Fibroblast of skin of abdomen (primary cell): Measurements from ENCODE around the gene IP6K3.

Experiments
- DNase-seq: peaks from one replicate; pipeline ENCODE4 v3.0.0-alpha.2; 2013

IP6K3 gene

DNA sequence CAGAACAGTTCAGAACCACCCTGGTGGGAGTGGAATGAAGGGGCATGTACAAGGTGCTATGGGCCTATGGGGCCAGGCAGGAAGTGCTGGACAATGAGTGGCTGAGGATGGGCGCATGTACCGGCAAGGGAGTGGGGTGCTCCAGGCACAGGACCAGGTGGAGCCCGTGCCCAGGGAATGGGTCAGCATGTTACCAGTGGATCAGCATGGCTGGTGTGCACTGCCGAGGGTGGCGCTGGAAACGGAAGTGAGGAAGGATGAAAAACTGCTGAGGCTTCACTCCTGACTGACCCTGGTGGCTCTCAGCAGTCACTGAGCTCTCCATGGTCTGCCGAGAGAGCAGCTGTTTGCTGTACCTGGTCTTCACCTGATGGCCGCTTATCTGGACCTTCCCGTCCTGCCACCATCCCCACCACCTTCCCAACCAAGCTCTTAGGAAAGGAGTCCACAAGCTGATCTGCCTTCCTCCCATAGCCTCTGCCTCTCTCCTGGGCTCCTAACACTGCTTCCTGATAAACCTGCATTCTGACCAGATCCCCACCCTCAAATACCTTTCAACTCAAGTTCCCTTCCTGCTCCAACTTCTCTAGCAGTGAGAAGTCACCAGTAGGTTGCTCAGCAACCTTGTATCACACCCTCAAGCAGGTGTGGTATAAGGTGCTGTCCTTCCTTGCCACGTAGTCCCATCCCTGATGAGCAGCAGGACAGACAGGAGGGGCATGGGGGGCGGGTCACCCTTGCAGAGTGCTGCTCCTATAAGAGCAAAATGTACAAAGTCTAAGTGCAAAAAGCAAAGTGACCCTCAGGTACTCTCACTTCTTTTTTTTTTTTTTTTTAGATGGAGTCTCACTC lies 42.3 kb downstream of the IP6K3 start:
- no peak for DNase-seq

DNA sequence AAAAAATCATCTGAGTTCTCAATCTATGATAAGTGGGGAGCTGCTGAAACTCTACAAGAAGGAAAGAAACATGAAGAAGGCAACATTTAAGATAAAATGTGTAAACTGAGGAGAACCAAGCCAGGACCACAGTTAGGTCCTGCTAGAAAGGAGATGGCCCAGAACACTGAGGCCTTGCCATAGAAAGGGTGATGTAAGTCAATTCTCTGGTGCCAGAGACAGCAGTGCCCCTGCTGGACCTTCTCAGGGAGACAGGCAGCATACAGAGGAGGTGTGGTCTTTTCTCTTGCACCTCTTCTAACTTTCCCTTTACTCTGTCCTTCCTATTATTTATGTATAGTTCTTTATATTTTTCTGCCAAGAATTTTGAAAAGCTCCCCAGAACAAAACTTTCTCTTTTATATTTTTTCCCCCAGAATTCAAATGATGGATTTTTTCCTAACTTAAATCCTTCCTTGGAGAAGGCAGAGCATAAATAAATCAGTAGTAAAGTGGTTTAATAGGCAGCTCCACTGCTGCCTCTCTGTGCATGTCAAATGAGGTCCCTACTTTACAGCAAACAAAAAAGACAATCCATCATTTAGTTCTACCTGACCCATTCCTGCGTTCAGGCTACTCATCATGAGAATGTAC lies 44.2 kb downstream of the IP6K3 start:
- DNase-seq, result peak; percentile 58

DNA sequence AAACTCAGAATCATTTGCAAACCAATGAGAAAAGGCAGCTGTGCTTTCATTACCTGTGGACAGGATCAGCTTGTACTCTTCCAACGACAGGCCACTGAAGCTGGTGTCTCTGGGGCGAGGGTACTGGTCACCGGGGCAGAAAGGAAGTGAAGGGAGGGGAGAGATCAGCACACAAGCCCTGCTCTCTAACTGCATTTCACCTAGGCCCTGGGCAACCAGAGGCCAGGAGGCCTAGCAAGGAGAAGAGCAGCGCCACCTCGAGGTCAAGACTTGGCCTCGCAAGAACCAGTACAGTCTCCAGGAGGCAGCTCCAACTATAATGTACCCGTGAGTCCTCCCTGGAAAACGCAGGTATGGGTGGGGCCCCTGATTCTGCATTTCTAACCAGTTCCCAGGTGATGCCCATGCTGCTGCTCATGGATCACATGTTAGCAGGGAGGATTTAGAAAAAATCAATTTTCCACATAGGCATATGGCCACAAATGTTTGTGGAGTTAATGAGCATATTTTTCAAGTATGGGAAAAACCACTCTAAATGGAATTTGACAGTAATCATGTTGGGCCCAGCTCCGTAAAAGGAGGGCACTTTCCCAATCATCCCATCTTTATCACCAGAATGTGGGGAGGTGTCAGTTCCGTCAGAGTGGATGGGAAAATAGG lies 46.2 kb downstream of the IP6K3 start:
- DNase-seq, result peak; percentile 63

DNA sequence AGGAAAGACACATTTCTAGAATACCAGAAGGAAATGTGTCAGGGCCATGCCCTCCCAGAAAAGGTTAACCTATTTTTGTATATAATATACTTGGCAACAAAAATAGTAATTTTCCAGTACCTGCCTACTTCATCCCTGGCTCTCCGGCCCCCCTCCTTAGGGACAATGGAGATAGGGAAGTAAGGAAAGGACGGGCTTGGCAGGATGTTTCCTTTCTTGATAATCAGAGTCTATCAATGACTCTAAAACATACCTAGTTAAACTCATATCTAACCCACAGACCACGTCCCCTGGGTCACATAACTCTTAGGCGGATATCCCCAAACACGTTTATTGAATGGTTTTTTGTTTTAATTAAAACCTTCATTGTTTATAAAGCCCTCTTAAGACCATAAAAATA lies 47.0 kb downstream of the IP6K3 start:
- DNase-seq, result no peak

DNA sequence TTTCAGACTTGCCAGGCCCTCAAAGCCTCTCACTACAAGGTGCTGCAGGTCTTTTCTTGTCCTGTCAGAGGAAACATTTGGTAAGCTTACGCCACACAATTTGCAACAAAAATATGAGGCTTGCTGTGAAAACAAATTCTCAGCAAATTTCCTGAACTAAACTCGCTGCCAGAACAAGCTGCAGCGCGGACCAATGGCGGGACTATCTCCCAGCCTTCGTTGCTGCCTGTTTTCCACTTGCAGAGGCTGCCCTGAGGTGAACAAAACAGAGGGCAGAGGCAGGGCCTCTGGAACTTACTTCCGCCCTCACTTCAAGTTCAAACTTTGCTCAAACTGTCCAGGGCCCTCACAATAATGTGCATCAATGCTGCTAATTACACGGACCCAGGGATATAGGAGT lies 47.6 kb downstream of the IP6K3 start:
- DNase-seq, result no peak

DNA sequence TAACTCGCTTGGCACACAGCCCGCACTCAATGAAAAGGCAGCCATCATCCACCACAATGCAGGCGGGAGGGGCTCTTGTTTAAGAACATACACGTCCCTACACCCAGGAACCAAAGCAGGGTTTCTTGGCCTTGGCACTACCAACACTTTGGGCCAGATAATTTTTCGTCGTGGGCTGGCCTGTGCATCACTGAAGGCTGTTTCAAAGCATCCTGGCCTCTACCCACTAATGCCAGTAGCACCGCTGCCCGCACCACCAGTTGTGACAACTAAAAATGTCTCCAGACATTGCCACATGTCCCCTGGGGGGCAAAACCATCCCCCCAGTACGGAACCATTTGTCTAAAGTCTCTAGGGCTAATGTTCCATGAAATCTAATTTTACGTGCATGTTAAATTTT lies 48.2 kb downstream of the IP6K3 start:
- DNase-seq, result no peak

DNA sequence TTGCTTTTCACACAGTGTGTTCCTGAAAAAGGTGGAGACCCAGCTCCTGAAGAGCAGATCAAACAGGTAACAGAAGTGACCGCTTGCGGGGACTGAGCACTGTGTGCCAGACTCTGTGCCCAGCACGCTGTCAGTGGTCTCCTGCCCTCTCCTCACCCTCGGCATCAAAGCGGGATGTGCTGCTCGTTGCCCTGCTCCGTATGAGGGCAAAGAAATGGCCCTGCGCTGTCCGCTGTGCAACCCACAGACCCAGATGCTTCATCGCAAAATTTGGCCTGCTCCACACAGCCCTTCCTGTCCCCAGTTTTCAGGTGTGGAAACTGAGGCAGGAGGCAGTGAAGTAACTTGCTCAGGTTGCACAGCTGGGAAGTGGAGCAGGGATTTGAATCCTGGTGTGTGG lies 48.9 kb downstream of the IP6K3 start:
- DNase-seq, result no peak

DNA sequence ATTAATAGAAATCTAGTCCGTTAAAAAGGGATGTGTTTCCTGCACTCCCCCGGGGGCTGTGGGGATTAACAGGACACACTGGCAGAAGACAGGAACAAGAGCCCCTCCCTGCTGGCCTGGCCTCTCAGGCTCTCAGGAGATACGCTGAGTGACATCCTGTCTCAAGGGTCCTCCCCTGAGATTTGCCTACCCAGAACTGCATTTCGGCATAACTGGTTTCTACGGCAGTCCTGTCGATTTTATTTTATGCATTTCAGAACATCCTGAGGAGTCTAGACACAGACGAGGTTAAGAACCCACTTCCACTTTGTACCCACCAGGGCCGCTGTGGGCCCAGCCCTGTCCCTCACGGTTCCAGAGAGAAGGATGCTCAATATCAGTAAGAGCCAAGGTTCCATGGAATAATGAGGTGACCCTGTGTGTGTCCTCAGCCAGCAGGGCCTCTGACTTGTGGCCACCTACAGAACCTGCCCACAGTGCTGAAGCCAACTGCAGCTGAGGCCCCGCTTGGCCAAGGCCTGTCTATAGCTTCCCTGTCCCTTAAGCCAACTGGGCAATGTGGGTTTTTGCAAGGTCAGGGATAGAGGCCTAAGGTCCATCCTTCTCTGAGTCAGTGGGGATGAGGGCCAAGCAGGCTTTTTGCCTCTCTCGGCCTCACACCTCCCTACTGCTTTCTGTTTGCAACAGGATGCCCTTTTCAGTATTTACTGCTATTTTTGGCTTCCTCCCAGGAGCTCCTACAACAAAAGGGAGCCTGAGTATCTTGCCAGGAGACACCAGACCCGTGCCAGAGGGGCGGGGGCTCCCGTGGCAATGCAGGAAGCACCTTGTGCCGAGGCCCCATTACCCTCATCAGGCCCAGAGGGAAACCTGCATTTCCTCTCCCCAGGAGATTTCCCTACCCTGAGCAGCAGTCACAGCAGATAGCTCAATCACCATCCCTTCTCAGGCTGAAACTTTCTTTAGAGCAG lies 49.9 kb downstream of the IP6K3 start:
- DNase-seq, result no peak

DNA sequence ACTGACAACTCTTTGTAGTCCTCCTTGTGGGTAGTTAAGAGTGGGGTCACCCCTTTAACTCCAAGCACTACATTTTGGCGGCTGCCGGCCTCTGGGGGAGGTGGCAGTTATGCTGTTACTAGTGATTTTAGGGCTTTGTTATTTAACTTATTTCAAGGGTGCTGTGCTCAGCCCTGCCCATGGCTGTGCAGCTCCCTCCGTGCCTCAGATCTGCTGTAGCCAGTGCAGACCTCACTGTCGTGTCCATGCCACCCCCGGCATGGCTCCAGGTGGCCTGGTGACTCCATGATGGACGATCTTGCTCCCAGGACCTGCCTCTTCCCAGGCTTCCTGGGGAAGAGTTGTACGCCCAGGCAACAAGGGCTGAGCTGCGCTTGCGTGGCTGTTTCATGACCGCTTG lies 50.6 kb downstream of the IP6K3 start:
- DNase-seq, result no peak

DNA sequence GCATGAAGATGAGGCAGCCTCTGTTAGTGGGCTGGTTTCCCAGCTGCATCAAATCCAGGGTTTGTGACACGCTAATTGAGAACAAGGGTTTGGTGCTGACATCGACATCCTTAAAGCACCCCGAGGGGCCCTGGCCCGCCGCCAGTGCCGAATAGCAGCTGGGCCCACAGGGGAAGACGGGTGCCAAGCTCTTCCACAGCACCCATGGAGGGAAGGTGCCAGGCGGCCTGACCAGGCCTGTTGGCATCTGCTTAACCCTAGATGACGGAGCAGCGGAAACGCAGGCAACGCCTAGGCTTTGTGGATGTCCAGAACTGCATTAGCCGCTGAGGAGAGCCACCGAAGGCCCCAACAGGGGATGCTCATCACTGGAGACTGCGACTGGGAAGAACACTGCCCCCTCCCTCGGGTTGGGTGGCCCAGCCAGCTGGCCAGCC lies 51.2 kb downstream of the IP6K3 start:
- DNase-seq, result no peak

DNA sequence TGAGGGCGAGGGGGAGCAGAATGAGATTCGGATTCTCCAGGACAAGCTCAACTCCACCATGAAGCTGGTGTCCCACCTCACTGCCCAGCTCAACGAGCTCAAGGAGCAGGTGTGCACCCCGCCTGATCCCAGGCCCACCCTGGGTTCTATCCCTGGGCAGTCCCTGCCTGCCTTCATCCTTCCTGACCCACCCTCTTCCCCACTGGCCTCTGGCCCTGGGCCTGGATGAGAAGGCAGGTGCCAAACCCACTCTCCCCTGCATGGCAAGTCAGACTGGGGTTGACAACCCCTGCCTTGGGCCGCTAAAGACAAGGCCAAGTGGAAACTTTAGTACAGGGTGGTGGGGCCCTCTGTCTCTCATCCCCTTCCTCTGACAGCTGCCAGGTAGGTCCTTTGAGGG lies 51.7 kb downstream of the IP6K3 start:
- DNase-seq, result no peak

DNA sequence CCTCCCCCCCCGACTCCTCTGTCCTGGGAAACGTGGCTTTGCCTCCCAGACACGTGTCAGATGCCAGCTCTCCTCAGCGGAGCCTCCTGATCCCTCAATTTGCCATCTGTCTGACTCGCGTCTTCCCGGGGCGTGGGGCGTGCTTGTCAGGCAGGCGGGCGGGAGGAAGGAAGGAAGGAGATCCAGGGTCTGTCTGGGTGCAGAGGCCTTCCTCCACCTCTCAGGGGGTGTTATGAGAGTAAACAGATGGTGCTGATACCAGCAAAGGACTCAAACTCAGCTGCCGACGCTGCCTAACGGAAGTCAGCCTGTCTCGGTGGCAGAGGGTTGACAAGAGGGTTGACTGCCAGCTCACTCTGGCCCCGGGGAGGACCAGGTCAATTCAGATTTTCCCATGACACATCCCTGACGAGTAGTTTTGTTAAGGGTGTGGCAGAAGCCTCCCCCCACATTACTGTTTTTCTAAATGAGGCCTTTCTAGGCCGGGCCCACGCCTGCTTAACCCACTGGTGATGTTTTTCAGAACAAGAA lies 52.2 kb downstream of the IP6K3 start:
- peak; percentile 64 for DNase-seq

DNA sequence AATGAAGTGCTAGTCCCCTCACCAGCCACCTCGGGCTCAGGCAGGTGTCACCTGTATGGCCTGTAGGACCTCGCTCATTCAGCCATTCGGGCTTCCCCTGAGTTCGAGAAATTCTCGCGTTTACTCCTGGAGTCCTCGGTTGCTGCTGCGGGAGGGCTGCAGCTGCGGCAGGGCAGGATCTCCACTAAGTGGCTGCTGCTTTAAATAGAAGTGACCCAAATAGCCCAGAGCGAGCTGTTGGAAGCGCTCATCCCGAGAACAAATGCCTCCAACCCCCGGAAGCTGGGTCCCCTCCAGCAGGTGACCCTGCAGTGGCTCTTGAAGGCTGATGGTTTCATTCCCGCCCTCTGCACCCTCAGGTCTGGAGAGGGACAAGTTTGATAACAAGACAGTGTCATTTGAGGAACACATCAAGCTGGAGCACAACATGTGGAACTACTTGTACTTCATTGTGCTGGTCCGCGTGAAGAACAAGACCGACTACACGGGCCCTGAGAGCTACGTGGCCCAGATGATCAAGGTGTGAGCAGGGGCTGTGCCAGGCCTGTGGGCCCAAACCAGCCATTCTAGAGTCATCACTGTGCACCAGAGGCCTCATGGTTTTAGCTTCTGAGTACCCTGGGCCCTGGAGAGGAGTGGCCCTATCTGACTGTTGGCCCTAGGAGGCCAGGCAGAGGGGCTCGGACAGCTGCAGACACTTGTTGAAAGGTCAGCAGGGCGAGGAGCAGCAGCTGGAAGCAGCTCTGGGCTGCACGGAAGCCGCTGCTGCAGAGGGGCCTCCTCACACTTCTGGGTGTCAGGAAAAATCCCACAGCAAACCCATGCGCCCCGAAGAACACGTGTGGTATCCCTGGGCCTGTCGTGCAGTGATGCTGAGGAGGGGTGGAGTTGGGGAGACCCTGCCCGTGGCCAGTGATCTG lies 53.3 kb downstream of the IP6K3 start:
- no peak for DNase-seq

DNA sequence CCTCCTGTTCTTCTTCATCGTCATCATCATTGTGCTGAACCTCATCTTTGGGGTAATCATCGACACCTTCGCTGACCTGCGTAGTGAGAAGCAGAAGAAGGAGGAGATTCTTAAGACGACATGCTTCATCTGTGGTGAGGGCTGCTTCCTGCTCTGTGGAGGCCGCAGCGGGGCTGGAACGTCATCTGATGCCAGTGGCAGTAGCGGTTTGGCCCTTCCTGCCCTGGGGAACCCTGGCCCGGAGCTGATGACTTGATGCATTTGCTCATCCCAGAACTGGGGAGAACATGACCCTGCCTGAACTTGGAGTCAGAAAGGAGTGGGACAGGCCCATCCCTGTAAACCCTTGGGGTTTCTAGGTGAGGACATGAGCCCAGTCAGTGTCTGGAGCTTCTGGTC lies 53.9 kb downstream of the IP6K3 start:
- DNase-seq, result no peak

DNA sequence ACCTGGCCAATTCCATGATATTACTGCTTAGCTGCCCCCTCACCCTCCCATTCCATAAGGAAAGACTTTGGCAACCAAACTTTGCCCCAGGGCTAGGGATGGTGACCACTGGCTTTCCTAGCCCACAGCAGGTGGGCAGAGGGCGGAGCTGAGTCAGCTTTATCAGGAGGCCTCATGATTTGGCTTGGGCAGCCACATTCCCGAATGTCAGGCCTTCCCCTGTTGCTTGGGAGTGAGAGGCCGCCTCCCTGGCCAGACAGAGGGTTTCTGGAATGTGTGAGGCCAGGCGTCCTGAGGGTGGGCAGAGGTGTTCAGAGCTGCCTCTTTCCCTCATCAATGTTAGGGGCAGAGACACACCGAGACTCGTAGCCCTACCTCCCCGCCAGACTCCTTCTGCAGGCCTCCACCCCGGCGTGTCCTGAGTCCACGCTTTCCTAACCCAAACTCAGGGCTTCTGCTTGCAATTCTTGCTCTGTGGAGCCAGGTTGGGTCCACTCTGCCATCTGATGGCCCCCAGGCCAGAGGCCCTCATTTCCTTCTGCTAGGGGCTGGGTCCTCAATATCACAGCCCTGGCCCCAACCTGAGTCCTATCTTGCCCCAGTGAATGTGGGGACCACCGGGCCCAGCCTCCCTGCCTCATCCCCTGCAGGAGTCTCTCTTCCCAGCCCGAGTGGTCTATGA lies 54.5 kb downstream of the IP6K3 start:
- DNase-seq, result no peak

DNA sequence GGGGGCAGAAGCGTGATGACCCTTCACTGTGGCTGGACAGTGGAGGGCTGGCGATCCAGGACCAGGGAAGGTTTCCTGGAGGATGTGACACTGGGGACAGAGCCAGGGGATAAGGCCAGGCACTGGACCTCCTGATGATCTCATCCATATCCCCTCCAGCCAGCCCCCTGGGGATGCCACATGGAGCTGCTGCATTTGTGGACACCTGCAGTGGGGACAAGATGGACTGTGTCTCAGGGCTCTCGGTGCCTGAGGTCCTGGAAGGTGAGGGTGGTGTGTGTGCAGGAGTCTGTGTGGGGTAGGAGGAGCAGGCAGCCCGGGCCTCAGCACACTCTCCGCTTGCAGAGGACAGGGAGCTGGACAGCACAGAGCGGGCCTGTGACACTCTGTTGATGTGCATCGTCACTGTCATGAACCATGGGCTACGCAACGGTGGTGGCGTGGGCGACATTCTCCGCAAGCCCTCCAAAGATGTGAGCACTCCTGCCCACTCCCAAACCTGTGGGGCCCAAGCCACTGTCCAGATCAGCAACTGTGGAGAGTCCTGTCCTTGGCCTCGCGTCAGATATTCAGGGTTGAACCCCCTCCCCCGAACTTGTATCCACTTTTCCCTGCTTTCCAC lies 55.1 kb downstream of the IP6K3 start:
- no peak for DNase-seq

DNA sequence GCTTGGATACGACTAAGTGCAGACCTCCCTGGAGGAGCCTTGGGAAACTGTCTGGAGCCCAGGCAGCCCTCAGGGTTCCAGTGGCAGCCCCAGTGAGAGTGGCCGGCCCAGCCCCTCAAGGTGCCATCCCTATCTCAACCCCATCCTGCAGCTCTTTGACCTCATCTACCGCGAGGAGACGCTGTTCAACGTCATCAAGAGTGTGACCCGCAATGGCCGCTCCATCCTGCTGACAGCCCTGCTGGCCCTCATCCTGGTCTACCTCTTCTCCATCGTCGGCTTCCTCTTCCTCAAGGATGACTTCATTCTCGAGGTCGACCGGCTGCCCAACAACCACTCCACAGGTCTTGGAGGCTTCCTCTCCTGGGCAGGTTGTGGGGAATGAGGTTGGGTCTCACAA lies 55.9 kb downstream of the IP6K3 start:
- no peak for DNase-seq

DNA sequence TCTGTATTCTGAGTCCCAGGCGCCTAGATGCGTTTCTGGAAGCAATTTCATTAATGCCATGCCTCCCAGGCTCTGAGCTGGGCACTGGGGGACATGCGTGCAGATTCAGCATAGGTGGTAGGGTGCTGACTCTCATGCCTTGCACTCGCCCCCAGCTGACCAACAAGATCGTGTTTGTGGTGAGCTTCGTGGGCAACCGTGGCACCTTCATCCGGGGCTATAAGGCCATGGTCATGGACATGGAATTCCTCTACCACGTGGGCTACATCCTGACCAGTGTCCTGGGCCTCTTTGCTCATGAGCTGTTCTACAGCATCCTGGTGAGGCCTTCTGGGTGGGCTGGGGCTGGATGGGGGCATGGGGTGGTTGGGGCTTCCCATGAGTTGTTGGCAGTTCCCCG lies 56.8 kb downstream of the IP6K3 start:
- DNase-seq, result no peak

DNA sequence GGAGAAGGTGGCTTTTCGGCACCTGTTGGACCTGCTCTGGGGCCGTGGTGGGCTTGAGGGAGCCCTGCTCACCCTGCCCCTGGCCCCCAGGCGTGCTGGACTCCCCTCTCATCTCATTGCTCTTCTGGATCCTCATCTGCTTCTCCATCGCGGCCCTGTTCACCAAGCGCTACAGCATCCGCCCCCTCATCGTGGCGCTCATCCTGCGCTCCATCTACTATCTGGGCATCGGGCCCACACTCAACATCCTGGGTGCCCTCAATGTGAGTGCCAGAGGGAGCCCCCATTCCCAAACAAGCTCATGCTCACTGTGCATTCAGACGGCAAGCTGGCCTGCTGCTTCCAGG lies 57.6 kb downstream of the IP6K3 start:
- DNase-seq, result no peak

DNA sequence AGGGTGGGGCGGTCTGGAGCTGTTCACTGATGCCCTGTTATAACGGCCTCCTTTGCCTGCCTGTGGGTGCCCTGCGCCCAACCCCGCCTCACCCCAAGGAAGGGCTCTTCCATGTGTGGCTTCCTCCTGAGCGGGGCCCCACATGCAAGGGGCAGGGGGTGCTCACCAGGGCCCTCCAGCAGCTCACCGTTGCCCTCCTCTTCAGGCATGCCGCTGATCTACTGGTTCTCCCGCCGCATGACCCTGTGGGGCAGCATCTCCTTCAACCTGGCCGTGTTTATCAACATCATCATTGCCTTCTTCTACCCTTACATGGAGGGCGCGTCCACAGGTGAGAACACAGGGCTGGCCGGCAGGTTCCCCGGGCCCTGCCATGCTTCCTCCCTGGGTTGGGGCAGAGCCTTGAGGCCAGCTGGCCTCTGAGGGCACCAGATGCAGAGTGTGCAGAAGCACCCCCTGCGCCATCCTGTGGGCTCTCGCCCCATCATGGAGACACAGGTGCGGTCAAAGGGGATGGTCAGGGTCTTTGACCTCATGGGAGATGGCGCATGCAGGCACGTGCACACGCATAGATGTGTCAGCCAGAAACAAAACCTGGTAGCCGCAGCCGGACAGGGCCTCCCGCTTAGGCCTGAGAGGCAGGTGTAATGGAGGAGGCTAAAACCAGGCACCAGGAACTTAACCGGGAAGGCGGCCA lies 58.1 kb downstream of the IP6K3 start:
- no peak for DNase-seq
